AG09319 (cell line): Measurements from ENCODE around the gene SH2D5.

ENCODE experiments used
- DNase-seq: peaks from one replicate; pipeline ENCODE4 v3.0.0-alpha.2; 2010; ENCODE audit warnings: low read depth; ENCODE audit errors: extremely low read depth
- CTCF ChIP-seq: IDR thresholded peaks from 2 replicates; pipeline ENCODE4 v1.5.1; 2011; ENCODE audit warnings: low read depth, mild to moderate bottlenecking, inconsistent platforms, low read length, moderate library complexity

Gene SH2D5

GRCh38 chr1:20732588-20733359 lies at the start of gene SH2D5:
Gene SH2D5, minus strand, starts transcription at chr1:20732703. Its CDS starts 4,659 bp downstream, at chr1:20728044.
- TF ChIP-seq CTCF, result peak; percentile 26
- peak; percentile 74 for DNase-seq

- no peak for DNase-seq
- no peak for TF ChIP-seq CTCF
Observed at GRCh38 chr1:20775700-20776099, 43.2 kb upstream of the SH2D5 start.

GRCh38 chr1:20771780-20772179 lies 39.3 kb upstream of the SH2D5 start:
- TF ChIP-seq CTCF, result no peak
- no peak for DNase-seq

- TF ChIP-seq CTCF, result no peak
- DNase-seq, result no peak
Observed at GRCh38 chr1:20770314-20771087, 38.0 kb upstream of the SH2D5 start.

GRCh38 chr1:20767271-20767670 lies 34.8 kb upstream of the SH2D5 start:
- DNase-seq, result no peak
- TF ChIP-seq CTCF, result no peak

- DNase-seq, result no peak
- no peak for TF ChIP-seq CTCF
Observed at GRCh38 chr1:20763417-20763816, 30.9 kb upstream of the SH2D5 start.

- DNase-seq, result no peak
- TF ChIP-seq CTCF, result no peak
Observed at GRCh38 chr1:20760322-20760721, 27.8 kb upstream of the SH2D5 start.
